ENCODE data around the gene ERC2.

Gene ERC2

DNA sequence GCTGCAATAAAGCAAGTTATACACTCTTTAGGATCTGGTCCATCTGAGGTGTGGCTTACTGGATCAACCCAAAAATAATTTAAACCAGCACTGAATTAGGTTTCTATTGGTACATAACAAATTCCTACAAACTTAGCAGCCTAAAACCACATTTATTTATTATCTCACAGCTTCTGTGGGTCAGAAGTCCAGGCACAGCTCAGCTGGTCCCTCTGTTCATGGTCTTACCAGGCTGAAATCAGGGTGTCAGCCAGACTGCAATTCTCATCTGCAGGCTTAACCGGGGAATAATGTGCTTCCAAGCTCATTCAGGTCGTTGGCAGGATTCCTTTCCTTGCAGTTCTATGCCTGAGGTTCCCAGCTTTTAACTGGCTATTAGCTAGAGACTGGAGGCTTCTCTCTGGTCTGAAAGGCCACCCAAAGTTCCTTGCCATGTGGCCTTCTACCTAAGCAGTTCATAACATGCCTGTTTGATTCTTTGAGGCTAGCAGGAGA, 503.7 kb downstream of the ERC2 start:
- no peak for DNase-seq

DNA sequence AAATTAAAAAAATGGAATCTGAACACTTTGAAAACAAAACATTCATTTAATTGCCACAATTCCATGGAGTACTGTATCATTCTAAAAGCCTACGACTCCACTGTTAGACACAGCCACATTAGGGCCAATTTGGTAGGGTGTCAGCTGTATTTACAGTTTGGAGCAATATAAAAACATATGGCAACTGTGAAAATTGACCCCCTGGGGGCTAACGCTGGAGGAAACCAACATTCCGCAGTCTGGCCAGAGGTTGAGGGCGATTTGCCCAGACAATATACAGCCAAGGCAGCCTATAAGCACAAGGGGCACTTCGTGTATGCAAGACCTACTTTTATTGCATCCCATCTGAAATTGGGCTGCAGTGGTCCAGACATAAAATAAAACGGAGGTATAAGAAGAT, 504.7 kb downstream of the ERC2 start:
- DNase-seq = peak; percentile 1

GRCh38 chr3:55959471-55960080, 508.7 kb downstream of the ERC2 start:
- DNase-seq = no peak

GRCh38 chr3:55958605-55959004, 509.7 kb downstream of the ERC2 start:
- DNase-seq = no peak

DNA sequence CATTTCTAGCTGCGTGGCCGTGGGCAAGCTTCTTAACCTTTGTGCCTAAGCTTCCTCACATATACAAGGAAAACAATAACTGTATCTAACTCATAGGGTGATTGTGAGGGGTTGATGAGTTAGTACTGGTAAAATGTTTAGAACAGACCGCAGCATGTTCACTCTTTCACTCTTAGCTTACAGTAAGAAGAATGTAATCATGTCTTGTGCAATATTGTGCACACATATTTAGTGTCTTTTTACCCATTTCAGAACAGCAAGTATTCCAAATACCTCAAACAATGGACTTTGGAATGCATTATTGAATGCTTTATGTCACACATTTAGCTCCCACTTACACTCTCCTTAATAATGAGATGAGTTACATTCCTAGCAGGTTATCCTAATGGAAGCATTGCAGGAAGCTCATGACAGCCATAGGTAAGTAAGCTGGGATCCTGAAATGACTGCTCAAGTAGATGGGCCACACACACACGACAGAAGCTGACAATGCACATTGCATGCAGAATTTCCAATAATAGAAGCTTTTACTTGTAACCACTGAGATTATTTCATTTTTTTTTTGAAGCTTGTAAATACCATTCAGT, 512.3 kb downstream of the ERC2 start:
- no peak for DNase-seq

GRCh38 chr3:55951388-55951787, 516.9 kb downstream of the ERC2 start:
- no peak for DNase-seq

DNA sequence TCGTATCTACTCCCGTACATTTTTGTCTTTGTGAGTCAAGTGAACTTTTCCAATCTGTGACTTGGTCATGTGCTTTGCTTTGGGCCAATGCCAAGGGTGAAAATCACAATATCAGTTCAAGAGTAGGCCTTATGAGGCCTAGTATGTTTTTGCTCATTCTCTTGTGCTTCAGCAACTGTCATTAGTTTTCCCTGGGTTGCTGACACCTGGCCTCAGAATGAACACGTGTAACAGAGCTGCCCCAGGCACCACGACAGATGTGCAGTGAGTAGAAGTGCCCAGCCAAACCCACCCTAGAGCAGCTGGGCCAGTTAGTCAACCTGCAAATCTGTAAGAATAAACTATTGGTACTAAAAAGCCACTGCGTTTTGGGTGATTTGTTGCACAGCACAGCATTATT, 520.9 kb downstream of the ERC2 start:
- no peak for DNase-seq

DNA sequence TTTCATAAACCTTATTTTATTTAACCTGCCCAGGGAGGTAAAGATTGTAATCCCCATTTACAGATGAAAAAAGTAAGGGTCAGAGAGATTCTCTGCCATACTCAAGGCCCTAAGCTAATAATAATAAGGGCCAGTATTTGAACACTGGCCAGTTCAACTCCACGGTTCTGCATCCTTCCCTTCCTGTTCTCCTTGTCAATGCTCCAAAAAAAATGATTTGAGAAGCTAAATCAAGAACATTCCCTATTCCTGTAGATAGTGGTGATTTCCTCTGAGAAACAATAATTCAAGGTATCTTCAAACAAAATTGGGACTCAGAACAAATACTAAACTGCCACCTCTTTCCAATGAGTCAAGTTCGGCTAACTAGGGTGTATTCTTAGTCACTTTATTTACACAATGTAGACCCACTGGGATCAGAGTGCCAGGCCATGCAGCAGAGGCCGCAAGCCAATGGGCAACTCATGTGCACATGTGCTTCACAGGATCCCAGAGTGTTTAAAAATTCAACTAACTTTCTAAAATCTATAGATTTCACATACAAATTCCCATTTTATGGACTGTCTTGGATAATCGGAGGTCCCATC, 521.6 kb downstream of the ERC2 start:
- DNase-seq = no peak

- no peak for DNase-seq
Measured at GRCh38 chr3:55942868-55943267, 525.4 kb downstream of the ERC2 start.

DNA sequence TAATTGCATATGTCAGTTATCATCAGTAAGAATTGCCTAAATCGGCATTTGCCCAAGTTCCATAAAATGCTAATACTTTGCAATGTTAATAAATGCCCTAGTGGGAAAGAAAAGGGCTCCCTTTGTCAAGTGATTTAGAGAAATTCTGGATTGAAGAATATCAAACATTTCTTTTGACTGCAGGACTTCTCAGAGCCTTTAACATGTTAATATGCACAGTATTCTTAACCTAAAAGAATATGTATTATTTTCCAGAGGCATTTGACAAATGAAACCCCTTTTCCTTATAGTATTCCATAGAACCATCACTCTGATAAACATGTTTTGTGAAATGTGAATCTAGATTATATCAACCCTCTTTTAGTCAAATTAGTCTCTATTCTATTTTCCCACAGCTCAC, 529.0 kb downstream of the ERC2 start:
- no peak for DNase-seq

- DNase-seq = no peak
Measured at GRCh38 chr3:55937301-55937700, 531.0 kb downstream of the ERC2 start.

- DNase-seq = no peak
Measured at GRCh38 chr3:55936549-55937052, 531.7 kb downstream of the ERC2 start.

DNA sequence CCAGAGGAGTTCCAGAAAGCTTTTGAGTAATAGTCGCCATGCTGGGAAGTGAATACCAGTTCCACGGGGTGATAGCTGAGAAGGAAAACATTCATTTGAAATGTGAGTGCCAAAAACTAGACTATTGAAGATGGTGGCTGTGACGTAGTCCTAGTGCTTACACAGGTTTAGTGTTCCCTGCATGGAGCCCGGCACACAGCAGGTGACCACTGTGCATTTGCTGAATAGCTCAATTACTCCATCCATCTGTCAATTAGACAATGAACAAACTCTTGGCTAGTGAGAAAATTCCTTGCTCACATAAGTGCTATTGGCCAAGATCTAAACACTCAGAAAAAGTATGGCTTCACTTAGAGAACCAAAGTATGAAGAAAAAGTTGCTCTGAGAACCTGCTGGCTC, 533.0 kb downstream of the ERC2 start:
- DNase-seq = peak; percentile 36

DNA sequence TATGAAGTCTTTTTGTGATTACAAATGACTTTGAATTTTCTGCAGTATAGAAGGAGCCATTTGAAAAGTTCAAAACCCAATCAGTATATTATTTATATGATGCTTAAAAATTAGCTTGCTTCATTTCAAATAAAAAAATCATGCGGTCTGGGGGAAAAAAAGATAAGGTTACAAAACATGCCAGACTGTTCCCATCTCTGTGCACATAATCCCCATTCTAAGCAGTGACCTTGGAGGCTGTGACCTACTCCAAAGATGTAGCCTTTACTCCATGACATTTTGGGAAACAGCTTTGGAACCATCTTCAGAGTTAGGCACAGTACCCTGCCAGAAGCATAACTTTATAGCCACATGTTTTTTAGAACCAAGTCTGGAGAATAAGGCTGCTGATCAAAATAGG, 533.5 kb downstream of the ERC2 start:
- DNase-seq = no peak

- DNase-seq = no peak
Measured at GRCh38 chr3:55929154-55929869, 539.0 kb downstream of the ERC2 start.

DNA sequence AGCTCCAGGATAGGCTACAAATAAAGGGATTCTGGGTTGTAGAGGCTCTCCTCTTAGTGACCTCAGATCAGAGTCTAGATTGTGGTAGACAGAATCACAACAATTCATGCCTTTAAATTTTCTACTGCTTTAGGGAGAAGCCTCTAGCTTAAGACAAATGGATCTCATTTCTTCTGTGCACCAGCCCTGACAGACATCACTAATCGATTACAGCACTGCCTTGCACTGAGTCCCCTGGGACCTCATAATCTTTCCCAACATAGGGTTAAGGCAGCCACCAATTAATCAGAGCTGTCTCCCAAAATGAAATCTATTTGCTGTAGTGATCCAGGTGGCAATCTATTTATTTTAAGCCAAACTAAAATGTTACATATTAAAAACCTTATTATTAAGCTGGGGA, 544.6 kb downstream of the ERC2 start:
- no peak for DNase-seq

GRCh38 chr3:55923207-55923606, 545.1 kb downstream of the ERC2 start:
- no peak for DNase-seq

DNA sequence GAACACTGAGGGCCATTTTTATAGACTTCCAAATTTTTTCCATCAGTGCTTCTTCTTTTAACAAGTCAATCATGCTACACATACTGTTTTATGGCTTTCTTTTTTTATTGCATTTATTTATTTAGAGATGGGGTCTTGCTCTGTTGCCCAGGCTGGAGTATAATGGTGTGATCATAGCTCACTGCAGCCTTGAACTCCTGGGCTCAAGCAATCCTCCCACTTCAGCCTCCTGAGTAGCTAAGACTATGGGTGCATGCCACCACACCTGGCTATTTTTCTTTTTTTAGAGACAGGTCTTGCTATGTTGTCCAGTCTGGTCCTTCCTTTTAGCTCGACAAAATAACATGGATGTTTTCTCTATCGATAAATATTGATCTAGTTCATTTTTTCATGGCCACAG, 555.4 kb downstream of the ERC2 start:
- no peak for DNase-seq

- DNase-seq = no peak
Measured at GRCh38 chr3:55911266-55911665, 557.0 kb downstream of the ERC2 start.

DNA sequence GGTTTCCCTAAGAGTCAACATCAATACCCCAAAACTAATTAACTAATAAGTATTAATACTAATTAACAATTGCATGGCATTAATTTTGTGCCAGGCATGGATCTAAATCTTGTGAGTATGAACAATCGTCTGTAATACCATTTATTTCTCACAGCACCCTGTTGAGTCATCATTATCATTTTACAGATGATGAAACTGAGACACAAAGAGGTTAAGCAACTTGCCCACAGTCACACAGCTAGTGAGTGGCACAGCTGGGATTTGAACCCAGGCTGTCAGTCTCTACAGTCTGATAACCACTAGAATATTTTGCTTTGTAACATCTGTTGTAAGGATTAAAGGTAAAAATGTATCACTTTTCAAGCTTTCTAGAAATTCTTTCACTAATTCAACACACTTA, 557.7 kb downstream of the ERC2 start:
- DNase-seq = no peak

DNA sequence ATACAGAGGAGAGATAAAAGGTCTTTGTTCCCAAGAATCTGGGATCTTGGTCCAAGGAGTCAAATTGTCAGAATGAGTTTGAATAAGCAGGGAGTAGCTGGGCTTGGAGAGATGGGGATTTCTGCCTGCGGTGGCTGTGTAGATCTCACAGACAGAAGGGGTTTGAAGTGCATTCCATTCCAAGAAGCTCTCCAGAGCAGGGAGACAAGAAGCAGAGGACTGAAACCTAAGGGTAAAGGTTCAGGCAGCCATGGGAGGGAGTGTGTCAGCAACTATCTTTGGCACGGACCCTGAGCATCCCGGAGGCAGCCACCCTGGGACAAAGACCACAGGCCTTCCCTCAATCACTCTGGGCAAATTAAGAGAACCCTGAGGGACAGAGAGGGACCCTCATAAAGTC, 558.9 kb downstream of the ERC2 start:
- DNase-seq = no peak

DNA sequence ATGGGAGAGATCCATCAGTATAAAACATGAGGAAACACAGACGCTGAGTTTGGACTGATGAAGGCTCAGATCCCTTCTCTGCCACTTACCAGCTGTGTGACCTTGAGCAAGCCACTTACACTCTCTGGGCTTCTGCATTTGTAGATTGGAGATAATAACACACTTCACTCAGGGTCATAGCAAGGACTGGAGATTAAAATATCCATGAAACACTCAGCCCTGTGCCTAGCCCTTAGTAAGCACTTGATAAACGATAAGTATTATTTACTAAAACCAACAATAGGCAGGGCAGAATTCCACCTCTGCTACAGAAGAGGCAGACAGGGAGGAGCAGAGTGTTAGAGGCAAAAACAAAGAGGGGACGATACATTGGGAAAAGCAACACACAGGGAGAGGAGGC, 560.7 kb downstream of the ERC2 start:
- DNase-seq = no peak

DNA sequence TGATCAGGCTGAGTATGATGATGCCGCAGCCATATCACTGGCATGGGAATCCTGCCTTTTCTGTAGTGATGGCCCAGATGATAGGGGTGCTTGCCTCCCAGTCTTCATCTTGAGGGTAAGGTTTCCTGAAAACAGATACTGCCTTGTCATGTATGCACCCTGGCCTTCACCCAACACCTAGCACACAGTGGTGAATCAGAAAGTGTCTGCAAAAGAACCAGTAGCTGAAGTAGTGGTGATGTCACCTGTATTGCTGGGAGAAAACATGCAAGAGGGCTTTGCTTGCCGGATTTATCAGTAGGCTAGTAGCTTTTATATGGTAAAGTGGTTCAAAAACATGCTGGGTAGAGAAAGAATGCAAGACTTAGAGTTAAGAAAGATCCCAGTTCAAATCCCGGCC, 561.4 kb downstream of the ERC2 start:
- no peak for DNase-seq

DNA sequence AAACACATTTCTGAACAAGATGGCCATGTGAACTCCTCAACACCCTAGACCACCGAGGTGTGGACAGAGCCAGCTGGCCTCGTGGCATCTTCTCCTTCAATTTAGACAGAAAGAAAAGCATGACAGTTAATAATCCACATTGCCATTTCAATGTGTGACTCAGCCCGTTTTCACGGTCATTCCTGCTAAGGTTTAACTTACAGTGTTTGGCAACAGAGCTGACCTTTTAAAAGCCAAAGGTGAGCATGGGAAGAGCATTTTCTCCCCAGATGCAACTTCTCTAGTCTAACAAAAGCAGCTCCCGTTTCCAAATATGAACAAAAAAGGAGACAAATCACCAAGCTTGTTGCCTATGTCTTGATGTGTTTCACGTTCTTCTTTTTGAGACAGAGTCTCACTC, 563.6 kb downstream of the ERC2 start:
- no peak for DNase-seq

Measured in NCI-H446 treated with DMSO at 0.1 percent for 48 hours (cell line).